HG03066 (cell line): Measurements from ENCODE around the gene SSBP4.
A peak's percentile ranks its signal among the peaks of the same experiment; 100 is the strongest.
"Not testable (repeated sequence)": the region's sequence is repeated elsewhere in the genome, so short reads cannot be mapped to it uniquely, and the experiment has no call there.

Source experiments
- ATAC-seq: cut with Tn5 transposase; IDR thresholded peaks from one replicate; pipeline ENCODE4 v1.9.1; 2021; ENCODE audit warnings: low read depth; ENCODE audit not compliant: unreplicated experiment

Gene SSBP4

GRCh38 chr19:18392926-18393325, 26.3 kb upstream of the SSBP4 start:
- no peak for ATAC-seq

GRCh38 chr19:18393836-18394235, 25.4 kb upstream of the SSBP4 start:
- no peak for ATAC-seq

DNA sequence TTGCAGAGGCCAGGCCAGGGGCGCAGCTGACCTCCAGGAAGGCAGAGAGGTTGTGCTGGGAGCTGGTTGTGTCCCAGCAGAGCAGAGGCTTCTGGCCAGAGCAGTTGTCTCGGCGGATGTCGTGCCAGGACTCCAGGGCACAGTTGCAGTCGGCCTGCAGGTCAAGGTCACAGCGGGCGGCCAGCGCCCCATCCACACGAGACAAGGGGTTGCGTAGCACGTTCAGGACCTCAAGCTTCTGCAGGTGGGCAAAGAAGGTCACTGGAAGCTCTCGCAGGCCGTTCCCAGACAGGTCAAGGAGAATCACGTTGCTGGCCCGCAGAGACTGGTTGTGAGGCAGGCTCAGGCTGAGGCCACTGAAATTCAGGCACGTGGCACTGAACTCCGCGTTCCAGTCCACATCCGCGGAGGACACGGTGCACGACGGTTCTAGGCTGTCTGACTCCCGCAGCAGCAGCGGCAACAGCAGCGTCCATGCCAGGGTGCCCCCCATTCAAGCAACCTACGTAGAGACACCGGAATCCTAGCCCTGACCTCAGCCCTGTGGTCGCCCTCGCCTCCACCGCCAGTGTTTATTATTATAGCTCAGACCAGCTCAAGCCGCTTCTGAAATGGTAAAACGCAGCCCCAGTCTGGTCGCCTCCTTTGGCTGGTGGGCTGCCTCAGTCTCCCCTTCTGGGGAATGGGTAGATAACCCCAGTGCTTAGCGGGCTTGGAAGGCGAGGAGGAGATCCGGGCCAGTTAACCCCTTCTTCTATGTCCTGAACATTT, 22.5 kb upstream of the SSBP4 start:
- ATAC-seq, result no peak

- ATAC-seq, result no peak
Observed at GRCh38 chr19:18397242-18398202, 21.7 kb upstream of the SSBP4 start, which contains the start of gene LRRC25. Gene LRRC25, minus strand, starts transcription at chr19:18397622. Its CDS starts 659 bp downstream, at chr19:18396963.

GRCh38 chr19:18399008-18399407, 20.2 kb upstream of the SSBP4 start:
- ATAC-seq, result no peak

GRCh38 chr19:18401580-18402112, 17.6 kb upstream of the SSBP4 start:
- no peak for ATAC-seq

DNA sequence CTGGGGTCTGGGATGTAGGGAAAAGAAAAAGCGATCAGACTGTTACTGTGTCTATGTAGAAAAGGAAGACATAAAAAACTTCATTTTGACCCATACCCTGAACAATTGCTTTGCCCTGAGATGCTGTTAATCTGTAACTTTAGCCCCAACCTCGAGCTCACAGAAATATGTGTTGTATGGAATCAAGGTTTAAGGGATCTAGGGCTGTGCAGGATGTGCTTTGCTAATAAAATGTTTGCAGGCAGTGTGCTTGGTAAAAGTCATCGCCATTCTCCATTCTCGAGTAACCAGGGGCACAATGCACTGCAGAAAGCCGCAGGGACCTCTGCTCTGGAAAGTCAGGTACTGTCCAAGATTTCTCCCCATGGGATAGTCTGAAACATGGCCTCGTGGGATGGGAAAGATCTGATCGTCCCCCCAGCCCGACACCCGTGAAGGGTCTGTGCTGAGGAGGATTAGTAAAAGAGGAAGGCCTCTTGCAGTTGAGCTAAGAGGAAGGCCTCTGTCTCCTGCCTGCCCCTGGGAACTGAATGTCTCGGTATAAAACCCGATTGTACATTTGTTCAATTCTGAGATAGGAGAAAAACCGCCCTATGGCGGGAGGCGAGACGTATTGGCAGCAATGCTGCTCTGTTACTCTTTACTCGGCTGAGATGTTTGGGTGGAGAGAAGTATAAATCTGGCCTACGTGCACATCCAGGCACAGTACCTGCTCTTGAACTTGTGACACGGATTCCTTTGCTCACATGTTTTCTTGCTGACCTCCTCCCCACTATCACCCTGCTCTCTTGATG, 16.5 kb upstream of the SSBP4 start:
- ATAC-seq, result not testable (repeated sequence)

- not testable (repeated sequence) for ATAC-seq
Observed at GRCh38 chr19:18405754-18406153, 13.4 kb upstream of the SSBP4 start.

DNA sequence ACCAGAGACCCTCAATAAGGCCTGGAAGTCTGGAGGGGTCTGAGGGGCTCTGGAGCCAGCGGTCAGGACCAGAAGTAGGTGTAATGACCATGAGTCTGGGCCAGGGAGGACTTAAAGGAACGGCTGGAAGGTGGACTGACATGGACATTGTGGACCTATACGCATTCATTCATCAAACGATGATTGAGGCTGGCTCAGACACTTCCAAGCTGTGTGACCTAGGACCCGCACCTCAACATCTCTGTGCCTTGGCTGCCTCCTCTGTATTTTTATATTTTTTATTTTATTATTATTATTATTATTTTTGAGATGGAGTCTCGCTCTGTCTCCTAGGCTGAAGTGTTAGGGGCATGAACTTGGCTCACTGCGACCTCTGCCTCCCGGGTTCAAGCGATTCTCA, 12.4 kb upstream of the SSBP4 start:
- no peak for ATAC-seq

DNA sequence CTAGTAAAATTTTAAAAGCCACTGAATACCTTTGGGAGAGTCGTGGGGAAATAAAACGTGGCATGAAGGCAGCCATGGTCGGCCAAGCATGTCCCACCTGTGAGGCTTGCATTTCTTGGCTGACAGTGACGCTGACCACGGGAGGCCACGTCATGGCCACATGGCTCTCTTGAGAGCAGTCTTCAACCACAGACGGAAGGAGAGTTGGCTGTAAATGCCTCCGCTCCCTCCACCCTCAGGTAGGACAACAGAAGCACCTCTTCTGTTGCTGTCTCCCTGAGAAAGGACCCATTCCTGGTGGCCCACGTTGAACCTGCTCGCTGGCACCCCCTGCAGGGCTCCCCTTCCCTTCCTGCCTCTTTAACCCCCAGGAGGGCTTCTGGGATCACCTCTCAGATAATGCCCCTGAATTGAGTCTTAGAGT, 11.1 kb upstream of the SSBP4 start:
- peak; percentile 61 for ATAC-seq

DNA sequence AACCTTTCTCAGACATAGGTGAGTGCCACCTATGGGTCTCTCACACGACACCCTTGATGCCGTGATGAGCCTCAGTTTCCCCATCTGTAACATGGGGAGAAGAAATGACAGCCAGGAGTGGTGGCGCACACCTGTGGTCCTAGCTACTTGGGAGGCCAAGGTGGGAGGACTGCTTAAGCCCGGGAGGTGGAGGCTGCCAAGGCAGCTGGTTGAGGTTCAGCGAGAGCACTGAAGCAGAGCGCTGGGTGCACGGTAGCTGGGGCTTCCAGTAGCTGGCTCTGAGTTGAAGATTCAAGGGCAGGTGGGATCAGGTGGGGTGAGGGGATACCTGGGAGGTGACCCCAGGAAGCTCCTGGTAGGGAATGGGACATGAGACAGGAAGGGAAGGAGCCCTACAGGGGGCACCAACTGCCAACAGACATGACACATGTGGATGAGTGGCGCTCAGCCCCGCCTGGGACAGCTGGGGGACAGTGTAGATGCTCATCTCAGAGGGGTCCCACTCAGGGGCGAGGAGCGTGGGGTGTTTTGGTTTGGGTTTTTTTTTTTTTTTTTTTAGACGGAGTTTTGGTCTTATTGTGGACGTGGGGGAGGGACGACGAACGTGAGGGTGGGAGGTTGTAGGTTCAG, 6.5 kb upstream of the SSBP4 start:
- ATAC-seq, result no peak

DNA sequence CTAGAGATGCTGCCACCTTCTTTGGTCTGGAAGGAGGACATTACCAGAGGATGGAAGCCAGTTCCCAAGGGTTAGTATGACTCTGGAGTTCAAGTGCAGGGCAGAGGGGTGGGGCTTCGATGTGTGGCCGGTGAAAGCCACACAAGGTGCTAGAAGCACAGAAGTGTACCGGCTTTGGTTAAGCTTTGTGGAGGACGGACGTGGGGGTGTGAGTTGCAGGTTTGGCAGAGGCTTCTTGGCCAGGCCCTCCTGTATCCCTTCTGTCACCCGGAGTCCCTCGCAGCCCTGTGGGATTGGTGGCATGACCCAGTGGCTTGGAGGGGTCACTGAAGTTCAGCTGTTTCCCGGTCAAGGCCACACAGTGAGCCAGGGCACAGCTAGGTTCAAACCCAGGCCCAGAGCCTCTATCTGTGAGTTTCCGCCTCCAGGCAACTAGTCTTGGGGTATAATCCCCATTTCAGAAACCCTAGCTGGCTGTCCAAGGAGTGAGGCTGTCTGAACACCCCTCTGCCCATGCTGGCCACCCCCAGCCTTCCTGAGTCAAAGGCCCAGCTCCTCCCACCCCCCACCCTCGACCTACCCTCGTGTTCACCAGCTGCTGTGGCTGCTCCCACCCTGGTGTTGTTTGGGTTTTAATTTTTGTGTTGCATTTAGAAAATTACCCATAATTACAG, 4.6 kb upstream of the SSBP4 start:
- ATAC-seq, result no peak

- no peak for ATAC-seq
Observed at GRCh38 chr19:18415178-18415867, 3.9 kb upstream of the SSBP4 start.

DNA sequence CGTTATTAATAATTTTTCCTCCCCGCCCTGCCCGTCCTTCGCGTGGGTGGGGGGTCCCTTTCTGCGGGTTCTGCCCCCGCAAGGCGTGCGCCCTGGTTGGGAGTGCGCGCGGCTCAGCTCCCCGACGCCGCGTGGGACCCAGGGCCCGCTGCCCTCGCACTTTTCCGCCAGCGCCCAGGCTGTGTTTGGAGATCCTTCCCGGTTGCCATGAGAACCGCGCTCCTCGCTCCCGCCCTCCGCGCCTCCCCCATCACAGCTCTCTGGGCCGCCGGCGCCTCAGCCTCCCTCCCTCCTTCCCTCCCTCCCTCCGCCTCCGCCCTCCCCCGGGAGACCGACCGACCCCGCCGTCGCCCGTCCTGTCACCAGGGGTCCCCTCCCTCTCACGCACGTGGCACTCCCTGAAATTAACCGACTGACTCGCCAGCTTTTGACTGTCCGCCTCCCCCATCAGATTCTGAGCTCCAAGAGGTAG, 2.4 kb upstream of the SSBP4 start:
- no peak for ATAC-seq

DNA sequence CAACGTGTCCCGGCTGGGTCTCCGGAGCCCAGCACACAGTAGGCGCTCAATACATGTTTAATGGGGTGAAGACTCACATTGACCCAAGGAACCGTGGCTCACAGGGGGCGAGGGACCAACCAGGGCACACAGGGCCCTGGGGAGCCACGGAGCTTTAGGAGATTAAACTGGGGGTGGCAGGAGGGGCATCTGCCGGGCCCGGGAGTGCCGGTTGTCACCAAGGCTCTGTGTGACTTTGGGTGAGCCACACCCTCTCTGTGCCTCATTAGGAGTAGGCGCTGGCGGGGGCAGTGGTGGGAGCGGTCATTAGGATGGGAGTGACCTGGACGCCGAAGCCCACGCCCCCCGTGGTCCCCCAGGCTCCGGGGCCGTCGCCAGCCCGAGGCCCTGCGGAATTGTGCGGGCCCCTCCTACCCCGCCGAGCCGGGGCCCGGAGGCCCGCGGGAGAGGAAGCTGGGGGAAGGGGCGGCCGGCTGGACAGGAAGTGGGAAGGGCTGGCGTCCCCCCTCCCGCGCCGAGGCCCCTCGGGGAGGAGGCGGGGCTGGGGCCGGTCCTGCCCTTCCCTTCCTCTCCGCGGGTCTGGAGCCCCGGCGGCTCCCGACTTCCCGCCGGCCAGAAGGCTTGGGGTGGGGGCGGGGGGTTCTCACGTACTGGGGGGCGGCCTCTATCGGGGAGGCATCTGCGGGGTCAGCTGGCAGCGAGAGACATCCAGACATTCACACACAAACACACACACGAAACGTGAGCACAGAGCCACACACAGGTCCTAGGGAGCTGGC, 1.8 kb upstream of the SSBP4 start:
- no peak for ATAC-seq

DNA sequence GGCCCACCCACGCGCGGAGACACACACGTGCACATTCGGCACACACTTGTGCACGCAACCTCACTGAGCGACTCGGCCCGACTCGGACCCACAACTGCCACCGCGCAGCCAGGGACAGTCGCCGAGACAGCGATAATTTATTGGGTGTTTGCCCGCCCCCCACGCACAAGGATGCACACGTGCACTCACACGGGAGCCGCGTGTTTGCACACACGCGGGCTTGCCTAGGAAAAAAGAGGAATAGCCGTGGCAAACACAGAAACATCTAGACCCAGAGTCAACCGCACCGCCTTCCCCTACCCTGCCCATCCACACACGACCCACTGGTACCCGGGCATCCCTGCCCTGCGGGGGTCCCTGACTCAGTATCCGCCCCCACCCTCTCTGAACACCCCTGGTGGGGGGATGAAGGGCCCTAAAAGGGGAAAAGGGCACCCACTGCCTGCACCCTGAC, 1.1 kb upstream of the SSBP4 start:
- ATAC-seq, result no peak

- ATAC-seq, result no peak
Observed at GRCh38 chr19:18418483-18419194, 559 bp upstream of the SSBP4 start.
